GM15510 (cell line): ENCODE data around the gene RNF168.

Source experiments
- POLR2A ChIP-seq: IDR thresholded peaks from 3 replicates; pipeline ENCODE4 v1.6.1; 2011; ENCODE audit warnings: borderline replicate concordance; ENCODE audit not compliant: insufficient read length; ENCODE audit errors: extremely low read depth

The RNF168 gene

GRCh38 chr3:196431181-196432136 is 72.1 kb downstream of the RNF168 start:
- no peak for TF ChIP-seq POLR2A

GRCh38 chr3:196428041-196428440 is 75.5 kb downstream of the RNF168 start:
- TF ChIP-seq POLR2A: no peak

GRCh38 chr3:196423044-196423781 is 80.4 kb downstream of the RNF168 start:
- no peak for TF ChIP-seq POLR2A

- TF ChIP-seq POLR2A: no peak
These were observed 84.2 kb downstream of the RNF168 start for GRCh38 chr3:196419386-196419785.
